HS-27A (cell line): Measurements from ENCODE around the gene RND2.
"Not testable (repeated sequence)": the region's sequence is repeated elsewhere in the genome, so short reads cannot be mapped to it uniquely, and the experiment has no call there.

ENCODE experiments used
- DNase-seq: peaks from one replicate; pipeline ENCODE4 v3.0.0-alpha.2; 2012; ENCODE audit warnings: low read depth, missing footprints

The RND2 gene

DNA sequence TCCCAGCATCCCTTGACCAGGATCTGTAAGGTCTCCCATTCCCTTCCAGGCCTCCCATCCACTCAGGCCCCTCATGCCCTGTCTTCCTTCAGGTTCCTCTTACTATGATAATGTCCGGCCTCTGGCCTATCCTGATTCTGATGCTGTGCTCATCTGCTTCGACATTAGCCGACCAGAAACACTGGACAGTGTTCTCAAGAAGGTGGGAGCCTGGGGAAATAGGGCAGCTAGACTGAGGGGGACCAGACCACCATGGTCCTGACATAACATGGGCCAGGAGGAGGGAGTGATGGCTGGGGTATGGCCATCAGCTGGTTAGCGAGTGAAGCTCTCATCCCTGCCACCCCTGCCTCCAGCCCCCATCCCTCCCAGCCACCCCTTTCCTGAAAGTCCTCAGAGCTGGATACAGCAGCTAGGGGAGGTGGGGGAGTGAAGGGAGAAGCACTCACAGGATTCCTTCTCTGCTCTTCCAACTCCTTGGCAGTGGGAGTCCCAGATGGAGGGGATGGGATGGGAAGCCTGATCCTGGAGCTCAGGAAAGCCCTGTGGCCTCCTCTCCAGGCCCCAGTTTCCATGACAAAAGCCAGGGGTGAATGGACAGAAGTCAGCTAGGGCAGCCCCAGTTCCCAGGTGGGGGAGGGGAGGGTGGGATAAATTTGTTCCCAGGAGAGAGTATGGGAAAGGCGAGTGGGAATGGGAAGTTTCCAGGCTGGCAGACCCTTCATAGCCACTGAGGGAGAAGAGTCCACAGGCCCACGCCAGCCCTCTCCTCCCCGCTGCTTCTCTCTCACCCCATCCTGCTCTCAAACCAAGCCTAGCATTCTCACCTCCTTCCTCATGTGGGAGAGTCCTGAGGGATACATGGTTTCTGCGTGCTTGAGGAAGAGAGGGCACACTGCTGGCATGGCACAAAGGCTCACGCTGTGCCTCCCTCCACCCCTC is 2.3 kb downstream of the RND2 start:
- no peak for DNase-seq

DNA sequence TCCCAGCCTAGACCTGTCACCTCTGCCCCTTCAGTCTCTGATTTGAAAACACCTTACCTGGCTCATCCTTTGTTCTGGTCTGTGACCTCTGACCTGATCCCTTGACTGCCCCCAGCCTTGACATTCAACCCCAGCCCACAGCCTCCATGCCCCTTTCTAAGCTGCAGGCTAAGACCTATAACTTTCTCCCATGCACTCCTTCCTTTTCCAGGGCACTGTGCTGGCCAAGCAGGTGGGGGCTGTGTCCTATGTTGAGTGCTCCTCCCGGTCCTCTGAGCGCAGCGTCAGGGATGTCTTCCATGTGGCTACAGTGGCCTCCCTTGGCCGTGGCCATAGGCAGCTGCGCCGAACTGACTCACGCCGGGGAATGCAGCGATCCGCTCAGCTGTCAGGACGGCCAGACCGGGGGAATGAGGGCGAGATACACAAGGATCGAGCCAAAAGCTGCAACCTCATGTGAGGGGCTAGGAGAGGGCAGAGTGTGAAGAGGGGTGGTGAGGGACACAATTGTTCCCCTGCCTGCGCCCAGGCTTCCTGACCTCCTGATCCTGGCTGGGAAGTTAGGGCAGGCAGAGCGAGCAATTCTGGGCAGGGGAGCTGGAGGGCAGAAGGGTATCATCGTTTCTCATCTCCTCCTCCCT is 3.3 kb downstream of the RND2 start:
- DNase-seq = no peak

DNA sequence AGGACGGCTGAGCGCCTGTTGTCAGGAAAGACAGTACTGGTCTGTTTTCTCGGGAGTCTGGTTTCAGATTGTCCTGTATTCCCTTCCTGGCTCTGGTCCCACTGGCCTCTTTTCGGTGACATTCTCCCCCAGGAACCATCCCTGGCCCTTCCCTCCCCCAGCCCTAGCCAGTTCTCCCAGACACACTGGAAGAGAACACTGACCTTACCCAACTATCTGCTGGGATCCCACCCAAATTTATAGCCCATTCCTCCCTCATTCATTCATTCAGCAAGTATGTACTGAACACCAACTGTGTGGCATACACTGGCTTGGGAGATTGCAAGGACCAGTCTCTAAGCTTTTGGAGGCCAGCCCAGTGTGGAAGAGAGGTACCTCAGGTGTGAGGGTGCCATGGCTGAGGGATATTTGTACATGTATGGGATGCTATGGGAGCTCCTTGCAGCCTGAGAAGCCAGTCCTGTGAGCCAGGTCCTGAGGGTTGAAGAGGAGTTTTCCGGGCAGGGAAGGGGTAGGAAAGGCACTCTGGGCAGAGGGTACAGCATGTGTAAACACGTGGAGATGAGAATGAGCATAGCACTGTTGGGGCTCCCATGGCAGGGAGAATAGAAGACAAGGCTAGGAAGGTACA is 5.2 kb downstream of the RND2 start:
- no peak for DNase-seq

DNA sequence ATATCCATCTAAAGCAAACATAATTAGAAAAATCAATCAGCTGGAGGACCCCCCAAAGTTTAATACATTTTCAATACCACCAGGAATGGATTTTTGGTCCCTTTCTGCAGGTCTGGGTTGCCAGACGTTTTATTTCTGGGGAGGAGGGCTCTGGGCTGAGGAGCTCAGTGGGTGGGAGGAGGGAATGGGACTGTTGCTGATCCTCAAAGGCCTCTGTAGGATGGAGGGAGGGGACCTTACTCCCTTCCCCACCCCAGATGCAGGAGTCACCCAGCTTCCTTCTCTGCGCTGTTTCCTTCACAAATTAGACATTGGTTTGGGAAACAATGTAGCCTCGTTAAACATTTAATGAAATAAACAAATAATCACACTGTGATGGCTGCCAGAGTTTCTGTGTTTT is 6.6 kb downstream of the RND2 start:
- no peak for DNase-seq

DNA sequence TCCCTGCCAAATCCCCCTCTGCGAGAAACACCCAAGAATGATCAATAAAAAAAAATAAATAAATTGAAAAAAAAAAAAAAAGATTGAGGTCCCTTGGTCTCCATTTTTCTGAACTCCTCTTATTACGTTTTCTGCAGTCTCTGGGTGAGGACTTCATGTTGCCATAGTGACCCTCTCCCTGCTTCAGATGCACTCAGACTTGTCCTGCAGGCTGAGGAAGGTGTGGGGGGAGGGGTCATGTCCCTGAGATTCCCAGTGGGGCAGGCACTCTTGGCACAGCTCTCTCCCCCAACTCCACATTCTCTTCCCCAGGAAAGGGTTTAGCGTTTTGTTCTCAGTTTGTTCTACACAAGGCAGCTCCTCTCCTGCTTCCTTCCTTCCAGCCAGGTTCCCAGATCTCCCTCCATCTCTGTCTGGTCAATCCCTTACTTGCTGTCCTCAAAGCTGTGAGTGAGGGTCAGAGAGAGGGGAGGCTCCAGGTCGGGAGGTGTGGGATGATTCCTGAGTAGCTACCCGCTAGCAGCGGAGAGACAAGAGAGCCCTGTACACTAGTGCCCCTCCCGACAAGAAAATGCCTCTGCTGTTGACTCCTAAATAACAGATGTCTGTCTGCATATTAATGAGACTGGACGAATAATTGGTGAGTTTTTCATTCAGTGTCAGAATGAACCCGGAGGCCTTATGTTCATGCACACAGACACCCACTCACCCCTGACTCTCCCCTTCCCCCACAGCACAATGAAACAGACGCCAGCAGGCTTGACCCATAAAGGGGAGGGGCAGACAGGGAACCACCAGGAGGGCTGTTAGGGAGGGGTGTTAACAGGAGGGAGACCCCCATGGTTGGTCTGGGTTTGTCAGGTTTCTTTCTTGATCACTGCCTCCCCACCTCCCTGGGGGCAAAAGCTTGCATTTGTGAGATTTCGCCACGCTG is 9.2 kb downstream of the RND2 start:
- DNase-seq = no peak

DNA sequence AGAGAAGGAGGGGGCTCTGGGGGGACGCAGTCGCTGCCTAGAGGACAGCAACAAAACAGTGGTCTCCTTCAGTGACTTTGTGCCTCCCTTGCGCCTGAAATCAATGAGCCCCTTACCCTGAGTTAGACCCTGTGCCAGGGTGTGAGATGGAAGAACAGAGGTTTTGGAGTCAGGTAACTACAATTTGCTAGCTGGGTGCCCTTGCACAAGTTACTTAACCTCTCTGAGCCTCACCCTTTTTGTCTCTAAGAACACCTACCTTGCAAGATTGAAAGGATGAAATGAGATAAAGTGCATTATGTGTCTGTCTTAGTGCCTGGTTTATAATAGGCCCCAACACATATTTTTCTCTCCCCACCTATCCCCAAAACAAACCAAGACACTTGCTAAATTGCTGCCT is 9.9 kb downstream of the RND2 start:
- DNase-seq = no peak

DNA sequence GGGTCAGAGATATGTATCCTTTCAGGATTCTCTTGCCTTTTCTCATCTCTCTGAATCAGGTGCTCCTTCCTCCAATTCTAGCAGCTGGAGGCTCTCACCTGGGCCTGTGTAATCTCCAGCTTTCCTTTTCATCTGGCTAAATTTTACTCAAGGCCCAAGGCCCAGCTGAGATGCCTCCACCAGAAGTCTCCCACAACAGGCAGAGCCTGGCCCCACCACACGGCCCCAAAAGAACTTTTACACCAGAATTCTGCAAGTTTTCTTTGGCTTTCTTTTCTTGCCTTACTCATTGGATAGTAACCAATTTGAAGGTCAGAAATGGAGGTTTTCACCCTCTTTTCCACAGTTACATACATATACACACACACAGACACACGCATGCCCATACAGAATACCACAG is 14.6 kb downstream of the RND2 start:
- DNase-seq = no peak

DNA sequence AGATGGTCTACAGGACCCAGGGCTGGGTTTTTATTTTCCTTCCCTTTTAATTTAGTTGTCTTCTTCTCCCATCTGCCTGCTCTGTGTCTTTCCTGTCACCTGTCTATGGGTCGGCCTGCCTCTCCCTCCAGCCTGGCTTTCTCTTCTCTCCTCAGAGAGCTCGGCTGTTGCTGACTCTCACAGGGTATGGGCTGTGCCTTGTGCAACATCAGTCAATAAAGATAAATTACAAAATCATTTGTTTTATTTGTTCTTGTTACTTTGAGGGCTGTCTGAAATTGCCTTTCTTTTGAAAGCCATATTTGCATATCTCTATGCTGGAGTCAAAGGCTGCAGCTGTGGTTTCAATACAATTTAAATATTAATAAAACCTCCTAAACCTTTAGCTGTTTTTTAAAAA is 15.6 kb downstream of the RND2 start:
- no peak for DNase-seq

DNA sequence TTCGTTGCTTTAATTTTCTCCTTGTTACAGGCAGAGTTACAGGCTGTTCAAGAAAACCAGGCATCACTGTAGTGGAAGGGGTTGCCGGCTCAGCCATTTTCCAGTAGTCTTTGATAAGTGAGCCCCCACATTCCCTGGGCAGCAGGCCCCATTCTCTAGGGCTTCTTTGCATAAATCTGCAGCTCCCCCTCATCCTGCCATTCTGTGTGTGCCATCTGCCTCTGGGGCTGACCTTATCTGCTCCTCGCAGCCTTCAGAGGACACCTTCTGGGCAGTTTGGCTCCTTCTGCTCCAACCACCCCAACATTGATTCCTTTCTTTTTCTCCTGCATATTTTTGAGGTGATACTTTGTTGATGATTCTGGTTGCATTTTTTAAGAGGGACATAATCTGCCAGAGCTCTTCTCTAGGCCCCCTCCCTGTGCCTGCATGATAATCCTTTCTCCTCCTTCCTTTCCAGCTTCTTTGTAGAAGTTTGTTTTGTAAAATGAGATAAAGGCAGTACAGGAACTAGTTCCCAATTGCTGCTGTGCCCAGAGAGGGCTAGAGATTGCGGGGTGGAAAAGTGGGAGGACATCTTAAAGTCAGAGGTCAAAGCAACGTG is 17.1 kb downstream of the RND2 start:
- DNase-seq = no peak

DNA sequence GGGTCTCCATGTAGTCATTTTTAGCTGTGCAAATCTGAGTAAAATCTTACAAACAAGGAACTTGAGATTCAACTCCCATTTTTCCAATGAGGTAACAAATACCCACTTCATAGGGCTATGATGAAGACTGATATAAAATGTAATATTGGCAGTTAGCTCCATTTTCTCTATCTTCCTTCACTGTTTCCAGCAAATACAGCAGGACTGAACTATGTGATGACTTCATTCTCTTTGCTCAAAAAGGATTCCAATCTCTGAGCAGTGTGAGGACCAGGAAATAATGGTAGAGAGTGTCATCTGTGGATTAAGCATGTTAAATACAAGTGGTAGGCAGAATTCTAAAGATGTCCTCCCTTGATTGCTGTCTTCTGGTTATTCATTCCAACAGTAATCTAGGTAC is 18.3 kb downstream of the RND2 start:
- DNase-seq = no peak

DNA sequence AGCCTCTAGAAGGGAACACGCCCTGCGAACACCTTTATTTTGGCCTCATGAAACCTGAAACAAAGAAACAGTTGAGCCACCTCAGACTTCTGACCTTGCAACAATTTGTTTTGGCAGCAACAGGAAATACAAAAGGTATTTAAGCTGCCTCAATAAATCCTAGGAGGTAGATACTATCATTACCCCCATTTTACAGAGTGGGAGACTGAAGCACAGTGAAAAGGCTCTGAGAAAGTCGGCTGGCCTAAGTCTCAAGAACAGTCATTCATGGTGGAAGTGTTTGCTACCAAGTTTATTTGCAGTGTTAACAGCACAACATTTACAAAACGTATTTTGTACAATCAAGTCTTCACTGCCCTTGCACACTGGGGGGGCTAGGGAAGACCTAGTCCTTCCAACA is 19.0 kb downstream of the RND2 start:
- no peak for DNase-seq

DNA sequence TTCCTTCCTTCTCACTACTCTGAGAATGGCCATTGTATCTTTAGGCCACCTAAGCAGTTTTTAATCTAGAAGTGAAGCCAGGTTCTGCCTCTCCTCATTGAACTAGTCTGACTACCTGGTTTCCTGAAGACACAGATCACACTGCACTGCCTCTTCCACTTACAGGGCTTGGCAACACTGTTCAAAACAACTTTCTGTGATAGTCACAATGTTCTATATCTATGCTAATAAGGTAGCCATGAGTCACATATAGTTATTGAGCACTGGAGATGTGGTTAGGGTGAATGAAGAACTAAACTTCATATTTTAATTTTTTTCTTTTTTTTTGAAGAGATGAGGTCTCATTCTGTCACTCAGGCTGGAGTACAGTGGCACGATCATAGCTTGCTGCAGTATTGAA is 26.9 kb downstream of the RND2 start:
- DNase-seq = no peak

DNA sequence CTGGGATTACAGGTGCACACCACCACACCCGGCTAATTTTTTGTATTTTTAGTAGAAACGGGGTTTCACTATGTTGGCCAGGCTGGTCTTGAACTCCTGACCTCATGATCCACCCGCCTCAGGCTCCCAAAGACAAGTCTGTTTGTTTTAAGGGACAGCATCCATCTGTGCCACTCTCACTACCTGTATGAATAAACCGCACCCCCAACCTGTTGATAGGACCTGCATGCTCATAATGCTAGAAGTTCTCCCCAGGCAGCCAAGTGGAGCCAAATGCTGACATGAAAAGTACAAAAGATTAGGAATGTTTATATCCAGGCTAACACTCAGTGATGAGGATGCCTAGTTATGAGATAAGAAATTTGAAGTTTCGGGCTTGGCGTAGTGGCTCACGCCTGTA is 28.0 kb downstream of the RND2 start:
- not testable (repeated sequence) for DNase-seq

DNA sequence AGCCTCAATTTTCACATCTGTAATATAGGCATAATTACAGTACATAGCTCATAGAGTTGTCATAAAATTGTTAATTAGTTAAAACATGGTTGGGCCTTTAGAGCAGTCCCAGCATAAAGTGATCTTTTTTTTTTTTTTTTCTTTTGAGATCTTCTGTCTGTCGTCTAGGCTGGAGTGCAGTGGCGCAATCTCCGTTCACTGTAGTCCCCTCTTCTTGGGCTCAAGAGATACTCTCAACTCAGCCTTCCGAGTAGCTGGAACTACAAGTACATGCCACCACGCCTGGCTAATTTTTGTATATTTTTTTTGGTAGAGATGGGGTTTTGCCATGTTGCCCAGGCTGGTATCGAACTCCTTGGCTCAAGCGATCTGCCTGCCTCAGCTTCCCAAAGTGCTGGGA is 31.0 kb downstream of the RND2 start:
- no peak for DNase-seq

DNA sequence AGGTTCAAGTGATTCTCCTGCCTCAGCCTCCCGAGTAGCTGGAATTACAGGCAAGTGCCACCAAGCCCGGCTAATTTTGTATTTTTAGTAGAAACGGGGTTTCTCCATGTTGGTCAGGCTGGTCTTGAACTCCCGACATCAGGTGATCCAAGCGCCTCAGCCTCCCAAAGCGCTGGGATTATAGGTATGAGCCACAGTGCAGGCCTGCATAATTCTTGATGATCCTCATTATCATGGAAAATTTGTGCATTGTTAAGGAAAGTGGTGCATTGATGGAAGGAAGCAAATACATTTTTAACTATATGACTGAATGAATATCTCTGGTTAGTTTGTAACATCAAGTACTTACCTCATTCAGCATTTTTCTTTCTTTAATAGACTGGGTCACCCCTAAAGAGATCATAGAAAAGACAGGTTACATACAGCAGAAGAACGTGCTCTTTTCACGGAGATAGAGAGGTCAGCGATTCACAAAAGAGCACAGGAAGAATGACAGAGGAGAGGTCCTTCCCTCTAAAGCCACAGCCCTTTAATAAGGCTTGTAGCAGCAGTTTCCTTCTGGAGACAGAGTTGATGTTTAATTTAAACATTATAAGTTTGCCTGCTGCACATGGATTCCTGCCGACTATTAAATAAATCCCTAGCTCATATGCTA is 38.1 kb downstream of the RND2 start:
- DNase-seq = no peak

DNA sequence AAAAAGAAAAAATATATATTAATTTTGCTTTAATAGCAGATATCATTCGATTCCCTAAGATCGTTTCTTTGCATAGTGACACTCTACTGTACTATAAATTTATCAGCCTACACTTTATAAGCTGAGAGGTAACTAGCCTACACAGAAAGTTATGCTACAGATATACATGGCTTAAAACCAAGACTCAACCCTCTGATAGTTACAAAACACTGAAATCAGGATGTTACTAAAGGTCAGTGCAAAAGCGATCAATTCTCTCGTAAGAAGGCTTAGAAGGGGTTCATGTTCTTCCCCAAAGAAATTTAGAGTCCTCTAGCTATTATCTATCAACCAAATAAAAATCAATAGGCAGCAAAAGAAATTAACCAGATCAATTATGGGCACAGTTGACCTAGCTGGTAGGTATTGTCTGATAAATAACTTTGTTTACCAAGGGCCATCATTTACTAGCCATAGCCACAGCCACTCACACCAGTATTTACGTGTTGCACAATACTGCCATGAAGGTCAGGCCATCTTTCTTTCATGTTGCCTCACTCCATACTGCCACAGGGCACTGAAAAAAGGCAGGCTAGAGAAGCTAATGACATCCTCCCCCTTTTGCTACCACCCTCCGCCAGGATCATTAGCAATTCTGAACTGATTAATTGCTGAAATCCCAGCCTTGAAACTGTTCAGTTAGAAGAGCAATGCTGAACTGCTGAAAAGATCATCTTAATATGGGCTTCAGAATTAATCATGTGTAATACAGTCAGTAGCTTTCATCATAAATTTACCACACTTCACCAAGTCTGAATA is 43.7 kb downstream of the RND2 start:
- no peak for DNase-seq

DNA sequence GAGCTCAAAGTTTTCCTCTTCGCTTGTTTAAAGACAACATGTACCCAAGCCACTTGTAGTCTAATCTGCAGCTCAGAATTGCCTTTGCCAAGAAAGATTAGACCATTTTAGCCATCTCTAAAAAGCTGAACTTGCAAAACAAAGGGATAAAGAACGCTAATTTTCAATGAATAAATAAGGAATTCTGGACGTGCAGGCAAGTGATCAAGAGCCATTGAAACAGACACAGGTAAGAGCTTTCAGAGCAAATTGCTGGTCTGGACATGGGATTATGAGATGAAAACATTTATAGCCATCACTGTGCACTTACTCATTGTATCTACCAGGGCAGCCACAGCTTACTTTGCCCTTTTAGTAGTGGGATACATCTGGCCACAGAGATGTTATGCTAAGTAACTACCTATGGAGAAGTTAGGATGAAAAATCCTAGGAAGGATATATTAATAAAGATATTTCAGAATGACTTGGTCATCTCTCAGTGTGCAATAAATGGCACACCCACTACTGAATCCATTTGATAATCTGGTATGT is 44.4 kb downstream of the RND2 start:
- DNase-seq = no peak

DNA sequence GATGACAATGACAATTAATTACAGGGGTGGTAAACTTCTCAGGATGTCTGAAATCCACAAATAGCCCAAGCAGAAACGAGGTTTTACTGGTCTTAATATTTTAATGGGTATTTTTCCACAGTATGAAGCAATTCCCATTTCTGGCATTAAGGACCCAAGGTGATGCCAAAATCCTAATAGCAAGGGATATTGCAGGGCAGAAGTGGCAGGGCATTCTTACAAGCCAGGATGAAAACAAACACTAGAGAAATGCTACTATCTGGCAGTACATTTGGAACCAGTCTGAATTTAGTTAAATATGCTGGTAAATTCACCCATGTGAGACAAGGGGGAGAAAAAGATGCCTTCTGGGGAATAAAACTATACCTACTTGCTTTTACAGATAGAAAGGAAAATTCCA is 45.2 kb downstream of the RND2 start:
- DNase-seq = no peak

DNA sequence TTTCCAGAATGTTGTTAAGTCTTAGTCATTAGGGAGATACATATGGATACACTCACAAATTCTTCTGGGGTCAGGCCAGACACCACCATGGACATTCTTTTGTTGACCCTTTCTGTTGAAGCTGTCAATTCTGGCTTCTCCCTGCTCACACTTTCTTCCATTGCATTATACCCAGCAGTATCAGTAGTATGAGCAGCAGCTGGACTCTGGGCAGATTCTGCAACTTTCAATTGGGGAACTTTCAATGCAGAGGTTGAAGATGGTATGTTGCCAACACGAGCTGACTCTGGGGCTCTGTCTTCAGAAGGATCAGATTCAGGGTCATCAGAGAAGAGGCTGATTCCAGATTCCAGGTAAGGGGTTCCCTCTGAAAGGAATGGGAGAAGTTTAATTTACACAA is 45.8 kb downstream of the RND2 start:
- no peak for DNase-seq

DNA sequence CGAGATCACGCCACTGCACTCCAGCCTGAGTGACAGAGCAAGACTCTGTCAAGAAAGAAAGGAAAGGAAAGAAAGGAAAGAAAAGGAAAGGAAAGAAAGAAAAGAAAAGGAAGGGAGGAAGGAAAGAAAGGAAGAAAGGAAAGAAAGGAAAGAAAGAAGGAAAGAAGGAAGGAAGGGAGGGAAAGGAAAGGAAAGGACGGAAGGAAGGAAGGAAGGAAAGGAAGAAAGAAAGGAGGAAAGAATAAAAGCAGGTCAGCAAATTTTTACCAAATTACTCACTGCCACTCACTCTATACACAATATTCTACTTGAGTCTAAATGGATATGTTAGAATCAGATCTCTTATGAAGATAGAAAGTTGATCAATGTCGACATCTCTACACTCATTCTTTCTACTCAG is 49.8 kb downstream of the RND2 start:
- no peak for DNase-seq
